CD14-positive monocyte (primary cell): Measurements from ENCODE around the gene AKT1. TPM values are rescaled to one million over a fixed set of nuclear protein-coding genes. Genes with fewer than 3 reads are reported as not detected.
A peak's percentile ranks its signal among the peaks of the same experiment; 100 is the strongest.

ENCODE experiments used
- DNase-seq, 3 donors: peaks; one replicate each; pipeline ENCODE4 v3.0.0-alpha.2; 2011 to 2022
- H2AFZ ChIP-seq: 2 replicates; pipeline ENCODE4 v1.6.0; 2012; ENCODE audit warnings: mild to moderate bottlenecking, low read depth, low read length, inconsistent platforms; ENCODE audit not compliant: insufficient read depth, poor library complexity, severe bottlenecking
- H3K27ac ChIP-seq, 2 donors: 1 replicate in 1 of 2; 2 replicates in 1 of 2; pipeline ENCODE4 v1.5.1; 2012 to 2013; ENCODE audit warnings: low read length in 2 of 2, control low read depth in 1 of 2, inconsistent platforms in 1 of 2, low read depth in 1 of 2, mild to moderate bottlenecking in 1 of 2
- H3K27me3 ChIP-seq, 2 donors: one replicate each; pipeline versions ENCODE4 v1.6.0 to v1.6.1; 2011 to 2013; ENCODE audit warnings: low read length in 2 of 2; ENCODE audit not compliant: control insufficient read depth in 2 of 2, insufficient read depth in 2 of 2
- H3K36me3 ChIP-seq, 2 donors: replicated peaks in 1 of 2; 1 replicate in 1 of 2; 2 replicates in 1 of 2; pipeline versions ENCODE4 v1.5.1 to v1.6.1; 2012 to 2013; ENCODE audit warnings: low read length in 2 of 2, control low read depth in 1 of 2, inconsistent platforms in 1 of 2, mild to moderate bottlenecking in 1 of 2; ENCODE audit not compliant: insufficient read depth in 2 of 2, control insufficient read depth in 1 of 2
- H3K4me1 ChIP-seq, 2 donors: 1 replicate in 1 of 2; 2 replicates in 1 of 2; pipeline versions ENCODE4 v1.5.1 to v1.6.1; 2012 to 2013; ENCODE audit warnings: low read length in 2 of 2, control low read depth in 1 of 2, inconsistent platforms in 1 of 2, mild to moderate bottlenecking in 1 of 2, moderate library complexity in 1 of 2; ENCODE audit not compliant: insufficient read depth in 2 of 2, control insufficient read depth in 1 of 2
- H3K4me2 ChIP-seq: replicated peaks from 2 replicates; pipeline ENCODE3; 2012; ENCODE audit warnings: low read length, moderate library complexity, mild to moderate bottlenecking; ENCODE audit not compliant: poor library complexity, severe bottlenecking; ENCODE audit errors: extremely low read depth
- H3K4me3 ChIP-seq, 3 experiments: fragments of 200-600 bp in 1 of 3; sonication (generic) in 1 of 3; replicated peaks in 1 of 3; 1 replicate in 2 of 3; 2 replicates in 1 of 3; pipeline ENCODE4 v1.5.1; 2011 to 2013; ENCODE audit warnings: low read length in 3 of 3, mild to moderate bottlenecking in 3 of 3, control low read depth in 2 of 3, low read depth in 2 of 3, inconsistent platforms in 1 of 3, moderate library complexity in 1 of 3
- H3K79me2 ChIP-seq: 2 replicates; pipeline ENCODE4 v1.6.0; 2012; ENCODE audit warnings: mild to moderate bottlenecking, control low read depth, inconsistent platforms, low read length, moderate library complexity; ENCODE audit not compliant: insufficient read depth
- H3K9ac ChIP-seq: 2 replicates; pipeline ENCODE4 v1.6.0; 2017; ENCODE audit warnings: low read length, mild to moderate bottlenecking; ENCODE audit not compliant: insufficient read depth, poor library complexity, severe bottlenecking
- H3K9me3 ChIP-seq, 2 donors: replicated peaks in 1 of 2; 1 replicate in 1 of 2; 2 replicates in 1 of 2; pipeline versions ENCODE4 v1.5.1 to v1.6.1; 2012 to 2013; ENCODE audit warnings: low read length in 2 of 2, control low read depth in 1 of 2; ENCODE audit not compliant: control insufficient read depth in 1 of 2, insufficient read depth in 1 of 2
- H4K20me1 ChIP-seq: 2 replicates; pipeline ENCODE4 v1.6.0; 2012; ENCODE audit warnings: mild to moderate bottlenecking, low read length, control low read depth, moderate library complexity; ENCODE audit not compliant: insufficient read depth
- H3K27ac Mint-ChIP-seq, 7 donors: one replicate each; pipeline ENCODE4 v1.8.0; 2020; ENCODE audit warnings: mild to moderate bottlenecking in 7 of 7, mixed read lengths in 7 of 7, moderate library complexity in 6 of 7, inconsistent platforms in 2 of 7
- H3K27me3 Mint-ChIP-seq, 3 donors: one replicate each; pipeline ENCODE4 v1.8.0; 2021 to 2022; ENCODE audit warnings: low read depth in 3 of 3, mild to moderate bottlenecking in 3 of 3, mixed read lengths in 3 of 3, moderate library complexity in 3 of 3, inconsistent platforms in 1 of 3
- H3K36me3 Mint-ChIP-seq, 2 donors: one replicate each; pipeline ENCODE4 v1.8.0; 2020; ENCODE audit warnings: mixed read lengths in 2 of 2, inconsistent platforms in 1 of 2, mild to moderate bottlenecking in 1 of 2
- H3K4me1 Mint-ChIP-seq: one replicate; pipeline ENCODE4 v1.8.0; 2020; ENCODE audit warnings: mild to moderate bottlenecking, mixed read lengths
- H3K4me3 Mint-ChIP-seq, 2 donors: one replicate each; pipeline ENCODE4 v1.8.0; 2020; ENCODE audit warnings: mild to moderate bottlenecking in 2 of 2, mixed read lengths in 2 of 2, moderate library complexity in 1 of 2
- H3K9me3 Mint-ChIP-seq, 7 donors: one replicate each; pipeline ENCODE4 v1.8.0; 2020 to 2022; ENCODE audit warnings: mixed read lengths in 7 of 7, mild to moderate bottlenecking in 6 of 7, moderate library complexity in 6 of 7, inconsistent platforms in 2 of 7
- CTCF ChIP-seq: fragments of 200-600 bp; IDR thresholded peaks from one replicate; pipeline ENCODE4 v1.8.0; 2022; ENCODE audit warnings: antibody characterized with exemption, mild to moderate bottlenecking
- WGBS: methylation state at CpG from one replicate; pipeline ENCODE4 v1.1.5; 2013; ENCODE audit warnings: missing lambda C conversion rate; ENCODE audit not compliant: insufficient coverage; 5-methylcytosine and 5-hydroxymethylcytosine counted together
- intact Hi-C, 2 donors: fragments of 100-400 bp; cut with micrococcal nuclease; formaldehyde crosslinking; loops; one replicate each; pipeline versions ENCODE4 v1.15.0 to v1.15.1; 2023
- polyA plus RNA-seq, 3 donors: library from polyadenylated mRNA; depleted of rRNA in 1 of 3; unstranded in 2 of 3; stranded (reverse) in 1 of 3; fragments of 300-500 nt in 2 of 3; fragments of >200 nt in 1 of 3; fragmentation: Illumina TruSeq in 2 of 3; gene quantifications; 1 replicate in 2 of 3; 2 replicates in 1 of 3; pipeline ENCODE4 v1.2.3, GENCODE V29; 2012 to 2021

The AKT1 gene
- polyA plus RNA-seq, 3 donors: 7.2 to 180 (median 26.4) TPM

GRCh38 chr14:104765517-104765916 lies 30.0 kb downstream of the AKT1 start:
- H3K9ac ChIP-seq: no peak overlapping the region
- DNase-seq: no peak
- H3K36me3 ChIP-seq: peaks cover 5 to 15% of the 10 kb centered on the region in 2 donors
- intact Hi-C loops: no loop called here
- no peaks in the 10 kb centered on the region for H3K79me2 ChIP-seq
- H3K4me2 ChIP-seq: no peak overlapping the region
- WGBS: no CpG with 5 or more reads among the region's 3 CpGs
- H4K20me1 ChIP-seq: peaks cover 16% of the 10 kb centered on the region
- H2AFZ ChIP-seq: no peak overlapping the region
- no peaks in the 10 kb centered on the region for H3K27me3 ChIP-seq
- no peak for TF ChIP-seq CTCF
- no peaks in the 10 kb centered on the region for H3K9me3 ChIP-seq
- peaks cover 0 to 9% of the 10 kb centered on the region in 2 donors for H3K4me1 ChIP-seq
- peaks cover 15 to 21% of the 10 kb centered on the region in 2 donors for H3K36me3 Mint-ChIP-seq
- peaks cover 6% of the 10 kb centered on the region for H3K4me1 Mint-ChIP-seq
- peaks cover 0 to 4% (median 0%) of the 10 kb centered on the region in 7 donors for H3K9me3 Mint-ChIP-seq
- H3K4me3 Mint-ChIP-seq: no peak overlapping the region
- H3K27ac ChIP-seq: no peak overlapping the region
- H3K27me3 Mint-ChIP-seq: no peaks in the 10 kb centered on the region
- no peak overlapping the region for H3K27ac Mint-ChIP-seq
- no peak overlapping the region for H3K4me3 ChIP-seq

DNA sequence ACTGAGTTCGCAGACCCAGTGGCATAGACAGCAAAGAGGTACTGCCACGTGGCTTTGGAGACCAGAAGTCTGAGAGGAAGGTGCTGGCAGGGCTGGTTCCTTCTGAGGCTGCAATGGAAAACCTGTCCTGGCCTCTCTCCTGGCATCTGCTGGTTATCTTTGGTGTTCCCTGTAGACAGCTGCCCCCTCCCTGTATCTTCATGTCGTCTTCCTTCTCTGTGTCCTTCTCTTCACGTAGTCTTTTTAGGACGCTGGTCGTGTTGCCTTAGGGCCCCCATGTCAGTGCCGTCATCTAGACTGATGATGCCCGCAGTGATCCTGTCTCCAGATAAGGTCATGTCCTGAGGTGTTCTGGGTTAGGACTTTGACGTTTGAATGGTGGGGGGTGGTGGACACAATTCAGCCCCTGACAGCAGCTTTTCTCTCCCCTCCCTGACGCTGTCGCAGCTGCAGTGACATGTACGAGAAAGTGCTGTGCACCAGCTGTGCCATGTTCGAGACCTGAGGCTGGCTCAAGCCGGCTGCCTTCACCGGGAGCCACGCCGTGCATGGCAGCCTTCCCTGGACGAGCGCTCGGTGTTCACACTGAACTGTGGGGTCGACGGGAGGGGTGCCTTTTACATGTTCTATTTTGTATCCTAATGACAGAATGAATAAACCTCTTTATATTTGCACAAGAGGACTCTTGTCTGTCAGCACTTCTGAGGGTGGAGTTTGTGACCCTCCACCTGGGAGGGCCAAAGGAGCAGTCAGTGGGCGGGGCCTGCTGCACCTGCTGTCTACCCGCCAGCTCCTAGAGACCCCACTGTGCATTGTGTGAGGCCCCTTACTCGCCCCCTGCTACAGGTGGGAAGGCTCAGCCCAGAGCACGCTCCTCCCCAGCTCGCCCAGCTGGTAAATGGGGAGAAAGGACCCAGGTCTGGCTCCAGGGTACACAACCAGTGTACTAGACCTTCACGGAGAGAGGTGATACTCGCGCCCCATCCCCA lies 36.3 kb downstream of the AKT1 start:
- H3K27me3 ChIP-seq: no peaks in the 10 kb centered on the region
- H3K36me3 ChIP-seq: peaks cover 38 to 59% of the 10 kb centered on the region in 2 donors
- H4K20me1 ChIP-seq: peaks cover 37% of the 10 kb centered on the region
- peaks cover 49 to 59% of the 10 kb centered on the region in 2 donors for H3K36me3 Mint-ChIP-seq
- H3K4me2 ChIP-seq: no peak overlapping the region
- peaks cover 2% of the 10 kb centered on the region for H3K4me1 Mint-ChIP-seq
- H3K4me3 Mint-ChIP-seq: no peak overlapping the region
- H3K9me3 ChIP-seq: no peaks in the 10 kb centered on the region
- H3K79me2 ChIP-seq: peaks cover 31% of the 10 kb centered on the region
- no peak overlapping the region for H3K4me3 ChIP-seq
- no peak overlapping the region for H2AFZ ChIP-seq
- no peak for TF ChIP-seq CTCF
- 96% methylated on average over 25 of the region's 30 CpGs for WGBS
- no peak overlapping the region for H3K27ac ChIP-seq
- no peak overlapping the region for H3K9ac ChIP-seq
- peaks cover 4% of the 10 kb centered on the region in 2 donors for H3K4me1 ChIP-seq
- intact Hi-C loops: no loop called here
- H3K27me3 Mint-ChIP-seq: no peaks in the 10 kb centered on the region
- peak overlapping the region in 2 of 7 donors; percentile 32 to 77 for H3K27ac Mint-ChIP-seq
- H3K9me3 Mint-ChIP-seq: peaks cover 0 to 4% (median 0%) of the 10 kb centered on the region in 7 donors
- DNase-seq: no peak
